IPS-18a (cell line): Measurements from ENCODE around the gene ADGRL3.

Experiments
- H3K27ac ChIP-seq: one replicate; pipeline ENCODE4 v1.5.1; 2013; ENCODE audit warnings: low read length
- H3K27me3 ChIP-seq: one replicate; pipeline ENCODE4 v1.6.1; 2013; ENCODE audit warnings: mild to moderate bottlenecking, low read length; ENCODE audit not compliant: control insufficient read depth, insufficient read depth
- H3K36me3 ChIP-seq: one replicate; pipeline ENCODE4 v1.6.1; 2013; ENCODE audit warnings: low read depth, low read length; ENCODE audit not compliant: control insufficient read depth
- H3K4me1 ChIP-seq: one replicate; pipeline ENCODE4 v1.6.1; 2013; ENCODE audit warnings: low read depth, low read length; ENCODE audit not compliant: control insufficient read depth
- H3K4me3 ChIP-seq: one replicate; pipeline ENCODE4 v1.5.1; 2013; ENCODE audit warnings: low read length
- H3K9ac ChIP-seq: one replicate; pipeline ENCODE4 v1.6.1; 2013; ENCODE audit warnings: mild to moderate bottlenecking, low read length, moderate library complexity
- H3K9me3 ChIP-seq: one replicate; pipeline ENCODE4 v1.6.1; 2013; ENCODE audit warnings: low read depth, low read length; ENCODE audit not compliant: control insufficient read depth

Gene ADGRL3

GRCh38 chr4:61665649-61666048 lies 465.5 kb downstream of the ADGRL3 start:
- Histone ChIP-seq H3K27me3 (no peaks in the 10 kb centered on the region), H3K36me3 (no peaks in the 10 kb centered on the region), H3K27ac (no peak overlapping the region), H3K4me1 (no peaks in the 10 kb centered on the region), H3K9ac (no peak overlapping the region), H3K9me3 (peaks cover 10% of the 10 kb centered on the region), H3K4me3 (no peak overlapping the region)

DNA sequence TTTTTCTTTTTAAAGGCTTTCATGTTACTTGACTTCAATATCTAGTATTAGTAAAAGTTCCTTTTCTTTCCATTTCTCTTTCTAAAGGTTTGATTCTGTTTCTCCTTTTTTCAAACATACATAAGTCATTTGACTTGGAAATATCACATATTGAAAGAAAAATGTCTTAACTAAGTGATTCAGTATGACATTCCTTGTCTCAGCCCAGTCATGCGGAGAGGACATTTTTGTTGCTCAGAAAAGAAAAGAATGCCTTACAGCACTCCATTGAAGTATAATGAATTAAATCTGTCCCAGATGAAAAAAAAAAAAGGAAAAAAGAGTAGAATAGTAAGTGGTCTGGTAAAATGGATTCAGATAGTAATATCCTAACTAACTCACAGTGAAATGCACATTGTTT lies 466.1 kb downstream of the ADGRL3 start:
- no peak overlapping the region for H3K27ac ChIP-seq
- H3K27me3 ChIP-seq, result no peaks in the 10 kb centered on the region
- H3K4me3 ChIP-seq, result no peak overlapping the region
- H3K36me3 ChIP-seq, result no peaks in the 10 kb centered on the region
- H3K9me3 ChIP-seq, result peaks cover 14% of the 10 kb centered on the region
- H3K9ac ChIP-seq, result no peak overlapping the region
- H3K4me1 ChIP-seq, result no peaks in the 10 kb centered on the region

DNA sequence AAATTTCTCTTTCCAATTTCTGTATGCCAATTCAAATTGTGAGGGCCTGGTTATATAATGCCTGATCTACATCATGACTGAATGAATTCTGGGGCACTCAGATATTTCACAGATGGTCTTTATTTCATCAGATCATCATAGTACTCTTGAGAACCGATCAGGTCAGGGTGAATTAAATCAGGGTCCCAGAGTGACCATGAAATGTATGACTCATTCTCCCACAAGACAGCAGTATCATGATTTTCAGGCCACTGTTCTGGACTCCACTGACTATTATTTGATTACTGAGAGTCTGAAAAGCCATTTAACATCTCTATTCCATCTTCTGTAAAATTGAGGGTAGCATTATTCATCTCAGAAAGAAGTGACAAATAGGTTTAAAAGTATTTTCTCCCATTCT lies 471.5 kb downstream of the ADGRL3 start:
- Histone ChIP-seq H3K27ac (no peak overlapping the region), H3K4me3 (no peak overlapping the region), H3K36me3 (no peaks in the 10 kb centered on the region), H3K4me1 (no peaks in the 10 kb centered on the region), H3K27me3 (no peaks in the 10 kb centered on the region), H3K9ac (no peak overlapping the region), H3K9me3 (peaks cover 15% of the 10 kb centered on the region)

DNA sequence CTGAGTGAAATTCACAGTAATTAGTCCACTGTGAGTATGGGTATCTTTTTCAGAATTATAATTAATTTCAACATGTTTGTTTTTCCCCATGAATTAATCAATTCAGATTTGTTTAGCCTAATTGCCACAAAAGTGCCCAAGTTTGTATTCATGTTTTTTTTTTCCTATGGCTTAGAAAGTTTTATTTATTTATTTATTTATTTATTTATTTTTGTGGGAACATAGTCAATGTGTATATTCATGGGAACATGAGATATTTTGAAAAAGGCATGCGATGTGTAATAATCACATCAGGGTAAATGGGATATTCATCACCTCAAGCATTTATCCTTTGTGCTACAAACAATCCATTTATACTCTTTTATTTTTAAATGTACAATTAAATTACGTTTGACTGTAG lies 475.3 kb downstream of the ADGRL3 start:
- no peak overlapping the region for H3K27ac ChIP-seq
- peaks cover 7% of the 10 kb centered on the region for H3K9me3 ChIP-seq
- H3K36me3 ChIP-seq, result no peaks in the 10 kb centered on the region
- no peaks in the 10 kb centered on the region for H3K27me3 ChIP-seq
- no peak overlapping the region for H3K9ac ChIP-seq
- H3K4me3 ChIP-seq, result no peak overlapping the region
- H3K4me1 ChIP-seq, result no peaks in the 10 kb centered on the region

DNA sequence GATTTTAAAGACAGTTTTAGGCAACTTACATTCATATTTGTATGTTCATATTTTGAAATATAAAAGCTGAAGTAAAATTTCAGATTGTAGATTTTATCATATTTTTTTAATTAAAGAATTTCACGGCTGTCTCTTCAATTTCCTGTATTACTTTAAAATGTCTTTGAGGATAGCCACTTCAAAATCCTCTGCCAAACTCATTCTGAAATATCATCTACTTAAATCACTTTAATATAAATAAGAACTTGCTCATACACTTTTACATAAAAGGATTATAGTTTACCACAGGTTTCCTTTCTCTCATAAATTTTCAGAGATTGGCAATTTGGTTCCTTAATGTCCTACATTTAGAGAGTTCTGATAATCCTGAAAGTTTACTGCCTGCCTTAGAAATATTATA lies 478.2 kb downstream of the ADGRL3 start:
- no peak overlapping the region for H3K4me3 ChIP-seq
- no peaks in the 10 kb centered on the region for H3K9me3 ChIP-seq
- no peak overlapping the region for H3K9ac ChIP-seq
- H3K27ac ChIP-seq, result no peak overlapping the region
- H3K36me3 ChIP-seq, result no peaks in the 10 kb centered on the region
- no peaks in the 10 kb centered on the region for H3K4me1 ChIP-seq
- no peaks in the 10 kb centered on the region for H3K27me3 ChIP-seq

- H3K4me3 ChIP-seq, result no peak overlapping the region
- no peak overlapping the region for H3K27ac ChIP-seq
- no peaks in the 10 kb centered on the region for H3K4me1 ChIP-seq
- no peaks in the 10 kb centered on the region for H3K27me3 ChIP-seq
- H3K9me3 ChIP-seq, result no peaks in the 10 kb centered on the region
- H3K36me3 ChIP-seq, result no peaks in the 10 kb centered on the region
- H3K9ac ChIP-seq, result no peak overlapping the region
These were observed 493.4 kb downstream of the ADGRL3 start for GRCh38 chr4:61693520-61693919.

DNA sequence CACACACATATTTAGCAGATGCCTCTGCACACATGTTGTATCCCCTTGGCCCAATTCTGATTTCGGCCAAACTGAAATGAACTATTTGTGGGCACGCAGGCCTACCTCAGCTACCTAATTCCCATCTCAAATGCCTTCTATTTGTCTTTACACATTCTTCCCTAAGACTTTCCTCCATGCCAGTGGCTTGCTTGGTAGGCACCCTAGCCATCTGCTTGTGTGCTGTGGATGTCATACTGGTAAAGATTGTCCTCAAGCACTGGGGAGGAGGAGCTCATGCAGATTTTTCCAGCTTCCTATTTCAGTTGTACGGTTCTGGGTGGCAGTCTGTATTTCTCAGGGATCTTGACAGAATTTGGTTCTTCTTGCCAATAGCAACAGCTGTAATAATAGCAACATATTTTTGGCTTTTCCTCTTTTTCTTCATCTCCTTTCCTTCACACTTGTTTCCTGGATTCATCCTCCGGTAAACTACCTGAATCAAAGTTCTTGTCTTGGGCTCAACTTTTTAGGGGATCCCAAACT lies 514.3 kb downstream of the ADGRL3 start:
- peaks cover 16% of the 10 kb centered on the region for H3K4me1 ChIP-seq
- no peaks in the 10 kb centered on the region for H3K27me3 ChIP-seq
- no peak overlapping the region for H3K27ac ChIP-seq
- no peaks in the 10 kb centered on the region for H3K36me3 ChIP-seq
- no peak overlapping the region for H3K4me3 ChIP-seq
- H3K9ac ChIP-seq, result no peak overlapping the region
- H3K9me3 ChIP-seq, result no peaks in the 10 kb centered on the region

- Histone ChIP-seq H3K9me3 (no peaks in the 10 kb centered on the region), H3K4me1 (peaks cover 22% of the 10 kb centered on the region), H3K36me3 (no peaks in the 10 kb centered on the region), H3K9ac (no peak overlapping the region), H3K27ac (no peak overlapping the region), H3K27me3 (no peaks in the 10 kb centered on the region), H3K4me3 (no peak overlapping the region)
These were observed 516.3 kb downstream of the ADGRL3 start for GRCh38 chr4:61716426-61716825.

DNA sequence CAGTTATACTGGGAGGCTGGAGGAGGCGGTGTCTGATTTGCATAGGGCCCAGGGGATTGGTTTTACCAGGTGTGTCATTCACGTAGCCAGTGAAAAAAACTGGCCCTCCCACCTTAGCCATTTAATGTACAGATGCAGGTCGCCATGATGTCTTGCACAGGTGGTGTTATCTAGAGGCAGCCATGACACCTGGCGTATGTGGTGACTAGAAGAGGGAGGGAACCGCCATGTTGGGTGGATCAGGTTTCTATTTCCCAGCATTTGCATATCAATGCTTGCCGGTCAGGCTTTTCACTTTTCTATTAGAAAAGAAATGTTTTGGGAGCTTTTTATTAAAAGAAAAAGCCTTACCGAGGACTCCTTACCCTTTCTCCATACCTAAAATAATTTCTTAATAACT lies 523.4 kb downstream of the ADGRL3 start:
- H3K9me3 ChIP-seq, result no peaks in the 10 kb centered on the region
- H3K27me3 ChIP-seq, result no peaks in the 10 kb centered on the region
- H3K9ac ChIP-seq, result no peak overlapping the region
- no peaks in the 10 kb centered on the region for H3K36me3 ChIP-seq
- H3K4me3 ChIP-seq, result no peak overlapping the region
- H3K4me1 ChIP-seq, result peaks cover 16% of the 10 kb centered on the region
- H3K27ac ChIP-seq, result no peak overlapping the region

DNA sequence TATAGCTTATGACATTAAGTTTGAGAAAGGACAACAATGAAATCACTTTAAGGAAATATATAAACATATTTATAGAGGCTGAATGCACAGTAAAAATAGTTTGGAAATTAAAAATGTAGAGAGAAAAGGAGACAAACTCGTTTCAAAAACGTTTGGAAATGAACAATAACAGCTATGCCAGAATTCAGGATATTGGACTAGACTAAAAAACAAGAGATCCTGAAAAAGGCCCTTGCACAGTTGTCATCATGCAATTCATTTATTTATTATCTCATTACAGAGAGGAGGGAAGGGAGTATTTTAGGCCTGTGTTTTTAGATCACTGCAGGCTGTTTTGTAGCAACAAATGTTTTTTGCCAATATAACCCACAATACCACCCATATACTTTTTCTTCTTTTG lies 527.2 kb downstream of the ADGRL3 start:
- H3K27ac ChIP-seq, result no peak overlapping the region
- H3K4me3 ChIP-seq, result no peak overlapping the region
- H3K36me3 ChIP-seq, result no peaks in the 10 kb centered on the region
- no peaks in the 10 kb centered on the region for H3K9me3 ChIP-seq
- peaks cover 4% of the 10 kb centered on the region for H3K4me1 ChIP-seq
- no peaks in the 10 kb centered on the region for H3K27me3 ChIP-seq
- H3K9ac ChIP-seq, result no peak overlapping the region

GRCh38 chr4:61734409-61734808 lies 534.3 kb downstream of the ADGRL3 start:
- Histone ChIP-seq H3K27me3 (no peaks in the 10 kb centered on the region), H3K4me1 (no peaks in the 10 kb centered on the region), H3K4me3 (no peak overlapping the region), H3K9me3 (no peaks in the 10 kb centered on the region), H3K9ac (no peak overlapping the region), H3K27ac (no peak overlapping the region), H3K36me3 (peaks cover 13% of the 10 kb centered on the region)

DNA sequence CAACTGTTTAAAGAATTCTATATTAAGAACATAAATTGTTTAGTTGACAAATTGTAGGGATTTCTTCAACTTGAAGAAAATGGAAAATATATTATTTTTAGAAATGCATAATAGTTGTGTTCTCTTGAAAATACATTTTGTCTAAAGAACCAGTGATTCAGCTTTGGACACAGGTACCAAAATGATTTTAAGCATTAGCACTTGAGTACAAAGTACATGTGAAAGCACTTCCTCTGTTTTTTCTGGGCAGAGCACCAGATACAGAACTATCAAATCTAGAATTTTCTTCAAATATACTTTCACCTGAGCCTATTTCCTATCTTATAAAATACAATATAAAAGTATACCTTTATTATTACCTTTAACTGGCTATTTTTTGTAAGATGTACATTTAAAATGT lies 539.8 kb downstream of the ADGRL3 start:
- Histone ChIP-seq H3K27me3 (no peaks in the 10 kb centered on the region), H3K9me3 (peaks cover 8% of the 10 kb centered on the region), H3K4me1 (no peaks in the 10 kb centered on the region), H3K4me3 (no peak overlapping the region), H3K9ac (no peak overlapping the region), H3K27ac (no peak overlapping the region), H3K36me3 (peaks cover 47% of the 10 kb centered on the region)
